Astrocyte of the hippocampus (primary cell): ENCODE data around the gene ZNF235.
"Not testable (repeated sequence)": the region's sequence is repeated elsewhere in the genome, so short reads cannot be mapped to it uniquely, and the experiment has no call there.

ENCODE experiments used
- DNase-seq: peaks from one replicate; pipeline ENCODE4 v3.0.0; 2011; ENCODE audit warnings: low read depth, low spot score

ZNF235 gene

GRCh38 chr19:44255705-44256411 lies 49.0 kb downstream of the ZNF235 start:
- no peak for DNase-seq

- DNase-seq, result no peak
Observed at GRCh38 chr19:44254496-44254895, 50.3 kb downstream of the ZNF235 start.

- not testable (repeated sequence) for DNase-seq
Observed at GRCh38 chr19:44253392-44253791, 51.4 kb downstream of the ZNF235 start.

GRCh38 chr19:44252332-44252731 lies 52.5 kb downstream of the ZNF235 start:
- DNase-seq, result not testable (repeated sequence)

GRCh38 chr19:44236384-44236783 lies 68.4 kb downstream of the ZNF235 start:
- no peak for DNase-seq
